SU-DHL-6 (cell line): ENCODE measurements around the gene TIE1.

Experiments used
- EZH2phosphoT487 ChIP-seq: fragments of 200-600 bp; sonication (generic), shearing (Covaris generic); conservative IDR thresholded peaks from 2 replicates; pipeline ENCODE4 v1.6.1; 2018; ENCODE audit warnings: mild to moderate bottlenecking, antibody characterized with exemption, low read length, moderate library complexity, mixed read lengths
- TF ChIP-seq, protein P1 (sequence below): fragments of 200-600 bp; sonication (generic); IDR thresholded peaks from one replicate; pipeline ENCODE4 v1.5.1; 2017; ENCODE audit warnings: antibody characterized with exemption, mild to moderate bottlenecking, low read length, moderate library complexity; ENCODE audit not compliant: insufficient read depth, poor library complexity, severe bottlenecking

DNA sequence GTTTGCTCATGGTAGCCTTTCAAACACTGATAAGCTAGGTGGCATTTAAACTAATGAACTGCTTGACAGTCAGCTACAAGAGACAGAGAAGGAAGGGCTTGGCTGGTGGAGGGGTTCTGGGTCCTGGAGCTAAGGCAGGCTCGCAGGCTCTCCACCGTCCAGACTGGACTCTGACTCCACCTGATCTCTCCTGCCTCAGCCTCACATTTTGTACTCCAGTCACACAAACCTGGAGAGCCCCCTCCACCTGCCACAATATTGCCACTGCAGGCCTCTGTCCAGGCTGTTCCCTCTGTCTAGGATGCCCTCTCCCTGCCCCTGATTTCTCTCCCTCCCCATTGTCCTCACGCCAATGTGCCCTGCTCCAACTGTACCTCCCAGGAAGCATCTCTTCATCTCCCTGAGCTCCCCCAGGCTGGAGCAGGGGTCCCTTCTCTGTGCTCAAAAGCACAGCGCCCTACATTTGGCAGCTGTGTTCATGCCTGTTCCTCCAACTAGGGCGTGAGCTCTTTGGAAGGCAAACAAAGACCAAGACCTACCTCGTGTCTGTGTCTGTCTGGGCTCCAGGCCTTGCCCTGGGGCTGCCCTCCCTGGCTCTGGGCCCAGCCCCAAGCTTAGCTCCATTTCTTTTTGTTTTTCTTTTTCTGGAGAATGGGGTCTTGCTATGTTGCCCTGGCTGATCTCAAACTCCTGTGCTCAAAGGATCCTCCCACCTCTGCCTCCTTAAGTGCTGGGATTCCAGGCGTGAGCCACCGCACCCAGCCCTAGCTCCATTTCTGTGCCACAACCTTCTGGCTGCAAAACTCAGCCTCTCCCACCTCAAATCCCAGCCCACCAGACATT, 2.9 kb downstream of the TIE1 start:
- TF ChIP-seq, protein P1, sequence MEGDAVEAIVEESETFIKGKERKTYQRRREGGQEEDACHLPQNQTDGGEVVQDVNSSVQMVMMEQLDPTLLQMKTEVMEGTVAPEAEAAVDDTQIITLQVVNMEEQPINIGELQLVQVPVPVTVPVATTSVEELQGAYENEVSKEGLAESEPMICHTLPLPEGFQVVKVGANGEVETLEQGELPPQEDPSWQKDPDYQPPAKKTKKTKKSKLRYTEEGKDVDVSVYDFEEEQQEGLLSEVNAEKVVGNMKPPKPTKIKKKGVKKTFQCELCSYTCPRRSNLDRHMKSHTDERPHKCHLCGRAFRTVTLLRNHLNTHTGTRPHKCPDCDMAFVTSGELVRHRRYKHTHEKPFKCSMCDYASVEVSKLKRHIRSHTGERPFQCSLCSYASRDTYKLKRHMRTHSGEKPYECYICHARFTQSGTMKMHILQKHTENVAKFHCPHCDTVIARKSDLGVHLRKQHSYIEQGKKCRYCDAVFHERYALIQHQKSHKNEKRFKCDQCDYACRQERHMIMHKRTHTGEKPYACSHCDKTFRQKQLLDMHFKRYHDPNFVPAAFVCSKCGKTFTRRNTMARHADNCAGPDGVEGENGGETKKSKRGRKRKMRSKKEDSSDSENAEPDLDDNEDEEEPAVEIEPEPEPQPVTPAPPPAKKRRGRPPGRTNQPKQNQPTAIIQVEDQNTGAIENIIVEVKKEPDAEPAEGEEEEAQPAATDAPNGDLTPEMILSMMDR = no peak
- no peak for TF ChIP-seq EZH2phosphoT487
